ENCODE measurements around the gene MRM2.

Gene MRM2

DNA sequence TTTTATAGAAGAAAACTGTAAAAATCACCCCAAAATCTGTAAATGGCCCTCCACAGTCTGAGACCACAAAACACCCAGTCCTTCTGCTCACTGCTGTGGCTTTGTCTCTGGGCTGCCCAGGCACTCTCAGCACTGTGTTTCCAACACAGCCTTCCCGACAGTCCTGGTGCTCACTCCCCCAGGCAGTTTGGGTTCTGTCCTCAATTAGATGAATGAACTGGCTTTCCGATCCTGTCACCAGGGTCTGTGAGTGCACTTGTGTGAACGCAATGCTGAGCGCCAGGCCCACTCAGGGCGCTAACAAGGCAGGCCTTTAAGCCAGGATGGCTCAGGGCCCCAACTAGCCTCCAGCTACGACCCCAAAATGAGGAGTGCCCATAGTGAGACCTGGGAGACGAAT is 12.5 kb downstream of the MRM2 start:
- Histone ChIP-seq H3K4me1 (ENCODE audit: control insufficient read depth, insufficient read depth, low read length) (peaks cover 9% of the 10 kb centered on the region; the same call in 1 of the 2 replicates), H3K27ac (ENCODE audit: low read depth, low read length) (no peak overlapping the region), H3K4me3 (ENCODE audit: low read depth, low read length) (no peak overlapping the region), H3K27me3 (ENCODE audit: control insufficient read depth, insufficient read depth, low read length) (no peaks in the 10 kb centered on the region), H3K9me3 (ENCODE audit: control insufficient read depth, insufficient read depth, low read length) (no peaks in the 10 kb centered on the region), H3K36me3 (ENCODE audit: control insufficient read depth, insufficient read depth, low read length) (peaks cover 63% of the 10 kb centered on the region), H3K9ac (ENCODE audit: low read depth, low read length) (0 out of 2 replicates have a peak overlapping the region, but pooled peaks have one; percentile 14)

DNA sequence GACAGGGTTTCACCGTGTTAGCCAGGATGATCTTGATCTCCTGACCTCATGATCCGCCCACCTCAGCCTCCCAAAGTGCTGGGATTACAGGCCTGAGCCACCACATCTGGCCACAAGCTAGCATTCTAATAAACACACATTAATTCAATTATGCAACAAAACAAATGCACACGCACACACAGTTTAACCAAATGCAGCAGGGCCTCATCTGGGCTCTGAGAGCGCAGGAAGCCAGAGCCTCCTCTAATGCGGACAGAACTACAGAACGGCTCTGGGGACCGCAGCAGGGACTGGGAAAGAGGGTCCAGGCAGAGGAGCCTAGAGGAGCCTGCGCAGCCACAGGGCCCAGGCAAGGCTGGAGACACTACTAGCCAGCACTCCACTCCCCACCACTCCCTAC is 13.1 kb downstream of the MRM2 start:
- Histone ChIP-seq H3K9ac (ENCODE audit: low read depth, low read length) (no peak overlapping the region), H3K4me1 (ENCODE audit: control insufficient read depth, insufficient read depth, low read length) (peaks cover 9% of the 10 kb centered on the region; the same call in 1 of the 2 replicates), H3K9me3 (ENCODE audit: control insufficient read depth, insufficient read depth, low read length) (no peaks in the 10 kb centered on the region), H3K4me3 (ENCODE audit: low read depth, low read length) (no peak overlapping the region), H3K27me3 (ENCODE audit: control insufficient read depth, insufficient read depth, low read length) (no peaks in the 10 kb centered on the region), H3K36me3 (ENCODE audit: control insufficient read depth, insufficient read depth, low read length) (peaks cover 63% of the 10 kb centered on the region), H3K27ac (ENCODE audit: low read depth, low read length) (no peak overlapping the region)

DNA sequence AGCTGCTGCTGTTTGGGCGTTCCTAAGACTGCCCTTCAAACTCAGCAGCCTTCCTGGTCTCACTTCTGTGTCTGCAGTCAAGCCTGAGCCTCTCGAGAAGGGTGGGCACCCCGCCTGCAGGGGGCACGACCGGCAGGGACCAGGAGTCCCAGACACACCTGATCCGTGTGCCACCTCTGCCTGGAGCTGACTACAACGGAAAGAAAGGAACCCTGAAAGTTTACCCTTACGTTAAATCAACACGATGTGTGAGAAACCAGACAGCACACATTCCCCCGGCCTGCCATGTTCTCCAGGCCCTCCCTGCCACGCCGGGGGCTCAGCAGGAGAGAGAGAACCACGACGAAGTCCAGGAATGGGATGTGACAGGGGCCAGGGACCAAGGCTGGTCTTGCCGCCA is 14.3 kb downstream of the MRM2 start:
- Histone ChIP-seq H3K36me3 (ENCODE audit: control insufficient read depth, insufficient read depth, low read length) (peaks cover 75% of the 10 kb centered on the region), H3K27me3 (ENCODE audit: control insufficient read depth, insufficient read depth, low read length) (no peaks in the 10 kb centered on the region), H3K9ac (ENCODE audit: low read depth, low read length) (no peak overlapping the region), H3K4me1 (ENCODE audit: control insufficient read depth, insufficient read depth, low read length) (peaks cover 5% of the 10 kb centered on the region; the same call in 1 of the 2 replicates), H3K9me3 (ENCODE audit: control insufficient read depth, insufficient read depth, low read length) (no peaks in the 10 kb centered on the region), H3K27ac (ENCODE audit: low read depth, low read length) (no peak overlapping the region), H3K4me3 (ENCODE audit: low read depth, low read length) (no peak overlapping the region)

DNA sequence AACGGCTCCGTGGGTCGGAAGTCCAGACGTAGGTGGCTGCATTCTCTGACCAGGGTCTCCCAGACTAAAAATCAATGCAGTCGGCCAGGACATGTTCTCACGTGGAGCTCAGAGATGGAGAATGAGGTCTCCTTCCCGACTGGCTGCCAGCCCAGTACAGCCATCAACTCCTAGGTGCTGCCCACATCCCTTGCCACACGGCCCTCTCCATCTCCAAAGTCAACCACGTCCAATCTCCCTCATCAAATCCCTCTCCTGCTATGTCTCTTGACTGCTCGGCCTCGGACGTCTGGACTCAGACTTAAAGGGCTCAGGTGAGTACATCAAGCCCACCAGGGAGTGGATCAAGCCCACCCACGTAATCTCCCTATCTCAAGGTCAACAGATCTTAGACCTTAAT is 16.2 kb downstream of the MRM2 start:
- no peaks in the 10 kb centered on the region for H3K27me3 ChIP-seq (ENCODE audit: control insufficient read depth, insufficient read depth, low read length)
- H3K27ac ChIP-seq (ENCODE audit: low read depth, low read length): no peak overlapping the region
- peaks cover 92% of the 10 kb centered on the region for H3K36me3 ChIP-seq (ENCODE audit: control insufficient read depth, insufficient read depth, low read length)
- H3K9me3 ChIP-seq (ENCODE audit: control insufficient read depth, insufficient read depth, low read length): no peaks in the 10 kb centered on the region
- H3K4me3 ChIP-seq (ENCODE audit: low read depth, low read length): no peak overlapping the region
- no peak overlapping the region for H3K9ac ChIP-seq (ENCODE audit: low read depth, low read length)
- no peaks in the 10 kb centered on the region for H3K4me1 ChIP-seq (ENCODE audit: control insufficient read depth, insufficient read depth, low read length)

- no peaks in the 10 kb centered on the region for H3K9me3 ChIP-seq (ENCODE audit: control insufficient read depth, insufficient read depth, low read length)
- H3K27ac ChIP-seq (ENCODE audit: low read depth, low read length): no peak overlapping the region
- H3K4me3 ChIP-seq (ENCODE audit: low read depth, low read length): no peak overlapping the region
- H3K27me3 ChIP-seq (ENCODE audit: control insufficient read depth, insufficient read depth, low read length): no peaks in the 10 kb centered on the region
- H3K36me3 ChIP-seq (ENCODE audit: control insufficient read depth, insufficient read depth, low read length): peaks cover 96% of the 10 kb centered on the region
- no peak overlapping the region for H3K9ac ChIP-seq (ENCODE audit: low read depth, low read length)
- no peaks in the 10 kb centered on the region for H3K4me1 ChIP-seq (ENCODE audit: control insufficient read depth, insufficient read depth, low read length)
These were observed 16.7 kb downstream of the MRM2 start for GRCh38 chr7:2225336-2225735.

GRCh38 chr7:2224934-2225333 is 17.1 kb downstream of the MRM2 start:
- no peaks in the 10 kb centered on the region for H3K4me1 ChIP-seq (ENCODE audit: control insufficient read depth, insufficient read depth, low read length)
- H3K27me3 ChIP-seq (ENCODE audit: control insufficient read depth, insufficient read depth, low read length): no peaks in the 10 kb centered on the region
- H3K36me3 ChIP-seq (ENCODE audit: control insufficient read depth, insufficient read depth, low read length): peaks cover 92% of the 10 kb centered on the region
- H3K9me3 ChIP-seq (ENCODE audit: control insufficient read depth, insufficient read depth, low read length): no peaks in the 10 kb centered on the region
- no peak overlapping the region for H3K9ac ChIP-seq (ENCODE audit: low read depth, low read length)
- H3K4me3 ChIP-seq (ENCODE audit: low read depth, low read length): no peak overlapping the region
- H3K27ac ChIP-seq (ENCODE audit: low read depth, low read length): no peak overlapping the region

GRCh38 chr7:2224491-2224928 is 17.5 kb downstream of the MRM2 start:
- Histone ChIP-seq H3K9me3 (ENCODE audit: control insufficient read depth, insufficient read depth, low read length) (no peaks in the 10 kb centered on the region), H3K36me3 (ENCODE audit: control insufficient read depth, insufficient read depth, low read length) (peaks cover 88% of the 10 kb centered on the region), H3K9ac (ENCODE audit: low read depth, low read length) (no peak overlapping the region), H3K27ac (ENCODE audit: low read depth, low read length) (no peak overlapping the region), H3K27me3 (ENCODE audit: control insufficient read depth, insufficient read depth, low read length) (no peaks in the 10 kb centered on the region), H3K4me1 (ENCODE audit: control insufficient read depth, insufficient read depth, low read length) (no peaks in the 10 kb centered on the region), H3K4me3 (ENCODE audit: low read depth, low read length) (no peak overlapping the region)

DNA sequence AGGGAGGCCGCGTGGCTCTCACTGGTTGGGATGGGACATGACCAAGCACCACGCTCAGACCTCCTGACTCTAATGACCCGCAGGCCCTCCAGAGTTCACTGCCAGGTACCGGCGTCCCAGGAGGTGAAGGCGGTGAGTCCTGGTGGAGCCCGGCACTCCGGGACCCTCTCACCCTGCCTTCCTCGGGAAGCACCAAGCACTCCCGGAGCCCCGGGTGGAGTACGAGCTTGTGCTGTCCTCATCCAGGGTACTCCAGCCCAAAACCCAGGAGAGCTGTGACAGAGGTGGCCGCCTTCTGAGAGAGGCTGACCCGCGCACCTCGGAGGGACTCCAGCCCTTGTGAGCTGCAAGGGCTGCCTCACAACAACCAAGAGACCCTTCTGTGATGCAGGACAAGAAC is 18.7 kb downstream of the MRM2 start:
- H3K27ac ChIP-seq (ENCODE audit: low read depth, low read length): no peak overlapping the region
- H3K27me3 ChIP-seq (ENCODE audit: control insufficient read depth, insufficient read depth, low read length): no peaks in the 10 kb centered on the region
- H3K9ac ChIP-seq (ENCODE audit: low read depth, low read length): no peak overlapping the region
- H3K9me3 ChIP-seq (ENCODE audit: control insufficient read depth, insufficient read depth, low read length): no peaks in the 10 kb centered on the region
- H3K4me3 ChIP-seq (ENCODE audit: low read depth, low read length): no peak overlapping the region
- H3K36me3 ChIP-seq (ENCODE audit: control insufficient read depth, insufficient read depth, low read length): peaks cover 82% of the 10 kb centered on the region
- no peaks in the 10 kb centered on the region for H3K4me1 ChIP-seq (ENCODE audit: control insufficient read depth, insufficient read depth, low read length)

DNA sequence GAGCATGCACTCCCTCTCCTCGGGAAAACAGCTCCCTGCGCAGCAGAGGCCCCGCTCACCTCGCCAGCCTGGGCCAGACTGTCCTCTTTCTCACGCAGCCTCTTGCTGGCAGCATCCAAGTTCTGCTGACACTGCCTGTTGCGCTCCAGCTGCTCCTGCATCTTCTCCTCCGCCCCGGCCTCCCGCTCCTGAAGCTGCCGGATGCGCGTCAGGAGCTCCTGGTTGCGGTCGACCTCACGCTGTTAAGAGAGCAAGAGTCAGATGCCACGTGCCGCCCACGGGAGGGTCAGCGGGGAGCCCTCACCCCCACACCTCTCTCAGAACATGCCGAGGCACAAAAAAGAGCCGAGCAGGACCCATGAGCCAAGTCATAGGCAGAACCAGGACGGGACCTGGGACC is 19.5 kb downstream of the MRM2 start:
- H3K27me3 ChIP-seq (ENCODE audit: control insufficient read depth, insufficient read depth, low read length): no peaks in the 10 kb centered on the region
- H3K4me3 ChIP-seq (ENCODE audit: low read depth, low read length): no peak overlapping the region
- no peaks in the 10 kb centered on the region for H3K4me1 ChIP-seq (ENCODE audit: control insufficient read depth, insufficient read depth, low read length)
- H3K9me3 ChIP-seq (ENCODE audit: control insufficient read depth, insufficient read depth, low read length): no peaks in the 10 kb centered on the region
- H3K36me3 ChIP-seq (ENCODE audit: control insufficient read depth, insufficient read depth, low read length): peaks cover 81% of the 10 kb centered on the region
- no peak overlapping the region for H3K9ac ChIP-seq (ENCODE audit: low read depth, low read length)
- H3K27ac ChIP-seq (ENCODE audit: low read depth, low read length): no peak overlapping the region

GRCh38 chr7:2220954-2221353 is 21.1 kb downstream of the MRM2 start:
- no peak overlapping the region for H3K27ac ChIP-seq (ENCODE audit: low read depth, low read length)
- H3K9me3 ChIP-seq (ENCODE audit: control insufficient read depth, insufficient read depth, low read length): no peaks in the 10 kb centered on the region
- no peak overlapping the region for H3K9ac ChIP-seq (ENCODE audit: low read depth, low read length)
- peaks cover 83% of the 10 kb centered on the region for H3K36me3 ChIP-seq (ENCODE audit: control insufficient read depth, insufficient read depth, low read length)
- no peaks in the 10 kb centered on the region for H3K27me3 ChIP-seq (ENCODE audit: control insufficient read depth, insufficient read depth, low read length)
- no peaks in the 10 kb centered on the region for H3K4me1 ChIP-seq (ENCODE audit: control insufficient read depth, insufficient read depth, low read length)
- no peak overlapping the region for H3K4me3 ChIP-seq (ENCODE audit: low read depth, low read length)

GRCh38 chr7:2220506-2220905 is 21.5 kb downstream of the MRM2 start:
- no peaks in the 10 kb centered on the region for H3K4me1 ChIP-seq (ENCODE audit: control insufficient read depth, insufficient read depth, low read length)
- H3K27ac ChIP-seq (ENCODE audit: low read depth, low read length): no peak overlapping the region
- no peaks in the 10 kb centered on the region for H3K9me3 ChIP-seq (ENCODE audit: control insufficient read depth, insufficient read depth, low read length)
- H3K27me3 ChIP-seq (ENCODE audit: control insufficient read depth, insufficient read depth, low read length): no peaks in the 10 kb centered on the region
- no peak overlapping the region for H3K9ac ChIP-seq (ENCODE audit: low read depth, low read length)
- H3K36me3 ChIP-seq (ENCODE audit: control insufficient read depth, insufficient read depth, low read length): peaks cover 83% of the 10 kb centered on the region
- no peak overlapping the region for H3K4me3 ChIP-seq (ENCODE audit: low read depth, low read length)

DNA sequence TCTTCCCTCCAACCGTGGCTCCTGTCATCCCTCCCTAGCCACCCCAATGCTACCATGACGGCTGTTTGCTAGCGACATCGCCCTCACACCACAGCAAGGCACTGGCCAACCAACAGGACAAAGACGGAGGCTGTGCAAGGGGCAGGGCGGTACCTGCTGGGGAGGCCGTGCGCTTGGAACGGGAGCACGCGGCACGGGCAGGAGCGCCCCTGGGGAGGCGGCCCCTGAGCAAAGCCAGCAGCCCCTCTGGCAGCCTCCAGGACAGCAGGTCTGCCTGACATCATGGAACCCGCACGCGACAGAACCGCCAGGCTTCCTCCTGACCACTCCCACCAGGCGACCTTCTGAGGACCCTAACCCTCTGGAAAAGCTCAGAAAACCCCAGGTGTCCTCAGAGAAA is 22.0 kb downstream of the MRM2 start:
- Histone ChIP-seq H3K9me3 (ENCODE audit: control insufficient read depth, insufficient read depth, low read length) (no peaks in the 10 kb centered on the region), H3K27ac (ENCODE audit: low read depth, low read length) (no peak overlapping the region), H3K4me3 (ENCODE audit: low read depth, low read length) (no peak overlapping the region), H3K4me1 (ENCODE audit: control insufficient read depth, insufficient read depth, low read length) (no peaks in the 10 kb centered on the region), H3K9ac (ENCODE audit: low read depth, low read length) (no peak overlapping the region), H3K27me3 (ENCODE audit: control insufficient read depth, insufficient read depth, low read length) (no peaks in the 10 kb centered on the region), H3K36me3 (ENCODE audit: control insufficient read depth, insufficient read depth, low read length) (peaks cover 82% of the 10 kb centered on the region)
